ENCODE data around the gene NUP88.

The NUP88 gene

GRCh38 chr17:5365831-5366230 lies 53.6 kb downstream of the NUP88 start:
- DNase-seq (ENCODE audit: insufficient read length, low spot score) = no peak

GRCh38 chr17:5364696-5365095 lies 54.8 kb downstream of the NUP88 start:
- DNase-seq (ENCODE audit: insufficient read length, low spot score) = no peak
- TF ChIP-seq POLR2AphosphoS5 (IDR thresholded peaks at IDR 0.05; ENCODE audit: low read depth, low read length) (no peak), POU2F2 (IDR thresholded peaks at IDR 0.05; ENCODE audit: low read depth, low read length) (no peak), TAF1 (IDR thresholded peaks at IDR 0.05; ENCODE audit: low read depth, low read length) (no peak), PAX5 (IDR thresholded peaks at IDR 0.05; ENCODE audit: insufficient read depth, low read length, severe bottlenecking) (no peak), POLR2A (IDR thresholded peaks at IDR 0.05; ENCODE audit: low read depth, low read length) (no peak), SPI1 (IDR thresholded peaks at IDR 0.05; ENCODE audit: low read depth, low read length) (no peak)
- FAIRE-seq = no peak

More at GRCh38 chr17:5365831-5366230, 53.6 kb downstream of the NUP88 start:
- no peak for FAIRE-seq
- no peak for TF ChIP-seq PAX5 (IDR thresholded peaks at IDR 0.05; ENCODE audit: insufficient read depth, low read length, severe bottlenecking)
- no peak for TF ChIP-seq POLR2AphosphoS5 (IDR thresholded peaks at IDR 0.05; ENCODE audit: low read depth, low read length)
- no peak for TF ChIP-seq POLR2A (IDR thresholded peaks at IDR 0.05; ENCODE audit: low read depth, low read length)
- no peak for TF ChIP-seq TAF1 (IDR thresholded peaks at IDR 0.05; ENCODE audit: low read depth, low read length)

- TF ChIP-seq PAX5 (IDR thresholded peaks at IDR 0.05; ENCODE audit: insufficient read depth, low read length, severe bottlenecking) (no peak), POLR2A (IDR thresholded peaks at IDR 0.05; ENCODE audit: low read depth, low read length) (no peak), TAF1 (IDR thresholded peaks at IDR 0.05; ENCODE audit: low read depth, low read length) (no peak)
- FAIRE-seq (no peak), DNase-seq (ENCODE audit: insufficient read length, low spot score) (no peak)
Observed at GRCh38 chr17:5364156-5364555, 55.3 kb downstream of the NUP88 start.

GRCh38 chr17:5362162-5362811 lies 57.2 kb downstream of the NUP88 start:
- no peak for TF ChIP-seq SPI1 (IDR thresholded peaks at IDR 0.05; ENCODE audit: low read depth, low read length)
- TF ChIP-seq PAX5 (IDR thresholded peaks at IDR 0.05; ENCODE audit: insufficient read depth, low read length, severe bottlenecking) = no peak
- no peak for TF ChIP-seq TAF1 (IDR thresholded peaks at IDR 0.05; ENCODE audit: low read depth, low read length)
- no peak for TF ChIP-seq POLR2AphosphoS5 (IDR thresholded peaks at IDR 0.05; ENCODE audit: low read depth, low read length)
- TF ChIP-seq POLR2A (IDR thresholded peaks at IDR 0.05; ENCODE audit: low read depth, low read length) = no peak
- TF ChIP-seq POU2F2 (IDR thresholded peaks at IDR 0.05; ENCODE audit: low read depth, low read length) = no peak
- DNase-seq (ENCODE audit: insufficient read length, low spot score) = no peak
- no peak for FAIRE-seq

GRCh38 chr17:5361426-5361825 lies 58.0 kb downstream of the NUP88 start:
- TF ChIP-seq POU2F2 (IDR thresholded peaks at IDR 0.05; ENCODE audit: low read depth, low read length) (no peak), POLR2A (IDR thresholded peaks at IDR 0.05; ENCODE audit: low read depth, low read length) (0 out of 2 replicates have a peak, but pooled peaks have one; percentile 21)

GRCh38 chr17:5355421-5356129 lies 63.9 kb downstream of the NUP88 start:
- FAIRE-seq = no peak
- TF ChIP-seq POLR2A (IDR thresholded peaks at IDR 0.05; ENCODE audit: low read depth, low read length) (no peak), POU2F2 (IDR thresholded peaks at IDR 0.05; ENCODE audit: low read depth, low read length) (no peak), PAX5 (IDR thresholded peaks at IDR 0.05; ENCODE audit: insufficient read depth, low read length, severe bottlenecking) (no peak), POLR2AphosphoS5 (IDR thresholded peaks at IDR 0.05; ENCODE audit: low read depth, low read length) (no peak), SPI1 (IDR thresholded peaks at IDR 0.05; ENCODE audit: low read depth, low read length) (no peak), TAF1 (IDR thresholded peaks at IDR 0.05; ENCODE audit: low read depth, low read length) (no peak)
- DNase-seq (ENCODE audit: insufficient read length, low spot score) = no peak

More at GRCh38 chr17:5361426-5361825, 58.0 kb downstream of the NUP88 start:
- DNase-seq (ENCODE audit: insufficient read length, low spot score) (no peak), FAIRE-seq (no peak)

- no peak for DNase-seq (ENCODE audit: insufficient read length, low spot score)
- no peak for TF ChIP-seq TAF1 (IDR thresholded peaks at IDR 0.05; ENCODE audit: low read depth, low read length)
- peak; percentile 16 for FAIRE-seq
Observed at GRCh38 chr17:5354886-5355415, 64.5 kb downstream of the NUP88 start.

GRCh38 chr17:5354310-5354709 lies 65.2 kb downstream of the NUP88 start:
- DNase-seq (ENCODE audit: insufficient read length, low spot score) = no peak
- FAIRE-seq = no peak
- TF ChIP-seq POLR2A (IDR thresholded peaks at IDR 0.05; ENCODE audit: low read depth, low read length) = no peak
- TF ChIP-seq POU2F2 (IDR thresholded peaks at IDR 0.05; ENCODE audit: low read depth, low read length) = no peak
- TF ChIP-seq SPI1 (IDR thresholded peaks at IDR 0.05; ENCODE audit: low read depth, low read length) = no peak
- no peak for TF ChIP-seq PAX5 (IDR thresholded peaks at IDR 0.05; ENCODE audit: insufficient read depth, low read length, severe bottlenecking)
- TF ChIP-seq POLR2AphosphoS5 (IDR thresholded peaks at IDR 0.05; ENCODE audit: low read depth, low read length) = no peak
- TF ChIP-seq TAF1 (IDR thresholded peaks at IDR 0.05; ENCODE audit: low read depth, low read length) = no peak

GRCh38 chr17:5352681-5353289 lies 66.7 kb downstream of the NUP88 start:
- DNase-seq (ENCODE audit: insufficient read length, low spot score) (no peak), FAIRE-seq (no peak)
- TF ChIP-seq TAF1 (IDR thresholded peaks at IDR 0.05; ENCODE audit: low read depth, low read length) = no peak
- TF ChIP-seq POU2F2 (IDR thresholded peaks at IDR 0.05; ENCODE audit: low read depth, low read length) = no peak
- TF ChIP-seq SPI1 (IDR thresholded peaks at IDR 0.05; ENCODE audit: low read depth, low read length) = no peak
- TF ChIP-seq POLR2A (IDR thresholded peaks at IDR 0.05; ENCODE audit: low read depth, low read length) = no peak
- no peak for TF ChIP-seq PAX5 (IDR thresholded peaks at IDR 0.05; ENCODE audit: insufficient read depth, low read length, severe bottlenecking)
- no peak for TF ChIP-seq POLR2AphosphoS5 (IDR thresholded peaks at IDR 0.05; ENCODE audit: low read depth, low read length)

GRCh38 chr17:5344914-5345313 lies 74.5 kb downstream of the NUP88 start:
- DNase-seq (ENCODE audit: insufficient read length, low spot score) (no peak), FAIRE-seq (peak; percentile 63)
- peak; percentile 36; the same call in 1 of the 2 replicates for TF ChIP-seq SPI1 (IDR thresholded peaks at IDR 0.05; ENCODE audit: low read depth, low read length)
- TF ChIP-seq TAF1 (IDR thresholded peaks at IDR 0.05; ENCODE audit: low read depth, low read length) = no peak
- TF ChIP-seq POLR2A (IDR thresholded peaks at IDR 0.05; ENCODE audit: low read depth, low read length) = no peak
- no peak for TF ChIP-seq POLR2AphosphoS5 (IDR thresholded peaks at IDR 0.05; ENCODE audit: low read depth, low read length)
- TF ChIP-seq PAX5 (IDR thresholded peaks at IDR 0.05; ENCODE audit: insufficient read depth, low read length, severe bottlenecking) = no peak
- TF ChIP-seq POU2F2 (IDR thresholded peaks at IDR 0.05; ENCODE audit: low read depth, low read length) = no peak
